Skin epidermis (tissue), 12 donors: ENCODE measurements around the gene PSMA2.
"Not testable (repeated sequence)": the region's sequence is repeated elsewhere in the genome, so short reads cannot be mapped to it uniquely, and the experiment has no call there.

ENCODE experiments used
- H3K27ac ChIP-seq, 21 experiments: fragments of 200-600 bp; sonication (generic) in 11 of 21; one replicate each; pipeline ENCODE4 v1.5.0; 2020; ENCODE audit warnings: mild to moderate bottlenecking in 3 of 21, inconsistent platforms in 2 of 21, moderate library complexity in 2 of 21
- H3K4me3 ChIP-seq, 7 experiments: fragments of 200-600 bp; sonication (generic) in 2 of 7; one replicate each; pipeline ENCODE4 v1.5.0; 2020; ENCODE audit warnings: inconsistent platforms in 2 of 7, mild to moderate bottlenecking in 2 of 7, moderate library complexity in 1 of 7

The PSMA2 gene

GRCh38 chr7:42913591-42913990 lies 18.4 kb downstream of the PSMA2 start:
- H3K4me3 ChIP-seq: no peak overlapping the region
- H3K27ac ChIP-seq: no peak overlapping the region

- Histone ChIP-seq H3K4me3 (peak within 1 kb of the TSS; percentile 60 to 95 (median 91)), H3K27ac (peak within 1 kb of the TSS; percentile 64 to 93 (median 87))
Measured at GRCh38 chr7:42911454-42912447, 20.2 kb downstream of the PSMA2 start, which contains the start of gene C7orf25. TSS of gene C7orf25 (minus strand) at chr7:42912070. CDS start at chr7:42910900, 1,170 bp downstream.

DNA sequence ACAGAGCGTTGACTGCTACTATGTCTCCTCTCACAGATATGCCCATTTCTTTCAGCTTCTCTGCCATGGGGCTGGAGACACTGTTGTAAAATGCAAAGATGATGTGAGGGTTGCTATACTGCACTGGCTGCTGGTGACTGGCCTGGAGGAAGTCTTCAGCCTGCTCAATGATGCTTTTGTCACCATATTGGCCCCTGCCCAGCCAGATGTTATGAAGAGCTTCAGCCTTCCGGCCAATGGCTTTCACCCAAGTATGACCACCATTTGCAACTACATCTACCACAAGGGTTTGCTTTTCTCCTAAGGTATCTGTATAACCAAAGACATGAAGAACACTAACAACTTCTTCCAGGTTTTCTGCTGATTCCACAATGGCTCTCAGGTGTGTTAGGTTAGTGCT lies 21.7 kb downstream of the PSMA2 start:
- no peak overlapping the region for H3K27ac ChIP-seq
- no peak overlapping the region for H3K4me3 ChIP-seq

- Histone ChIP-seq H3K27ac (no peak overlapping the region), H3K4me3 (no peak overlapping the region)
Measured at GRCh38 chr7:42907316-42907715, 24.7 kb downstream of the PSMA2 start.

- no peak overlapping the region for H3K4me3 ChIP-seq
- H3K27ac ChIP-seq: no peak overlapping the region
Measured at GRCh38 chr7:42906181-42906580, 25.8 kb downstream of the PSMA2 start.

- no peak overlapping the region for H3K27ac ChIP-seq
- H3K4me3 ChIP-seq: no peak overlapping the region
Measured at GRCh38 chr7:42902331-42902730, 29.6 kb downstream of the PSMA2 start.

GRCh38 chr7:42900842-42901241 lies 31.1 kb downstream of the PSMA2 start:
- Histone ChIP-seq H3K4me3 (no peak overlapping the region), H3K27ac (no peak overlapping the region)

GRCh38 chr7:42893346-42894240 lies 38.4 kb downstream of the PSMA2 start:
- no peak overlapping the region for H3K27ac ChIP-seq

GRCh38 chr7:42886893-42887505 lies 45.0 kb downstream of the PSMA2 start:
- Histone ChIP-seq H3K27ac (no peak overlapping the region), H3K4me3 (no peak overlapping the region)

More at GRCh38 chr7:42893346-42894240, 38.4 kb downstream of the PSMA2 start:
- H3K4me3 ChIP-seq: no peak overlapping the region

GRCh38 chr7:42886129-42886528 lies 45.8 kb downstream of the PSMA2 start:
- no peak overlapping the region for H3K4me3 ChIP-seq
- H3K27ac ChIP-seq: no peak overlapping the region

GRCh38 chr7:42885183-42885582 lies 46.8 kb downstream of the PSMA2 start:
- not testable (repeated sequence) for H3K27ac ChIP-seq, H3K4me3 ChIP-seq

DNA sequence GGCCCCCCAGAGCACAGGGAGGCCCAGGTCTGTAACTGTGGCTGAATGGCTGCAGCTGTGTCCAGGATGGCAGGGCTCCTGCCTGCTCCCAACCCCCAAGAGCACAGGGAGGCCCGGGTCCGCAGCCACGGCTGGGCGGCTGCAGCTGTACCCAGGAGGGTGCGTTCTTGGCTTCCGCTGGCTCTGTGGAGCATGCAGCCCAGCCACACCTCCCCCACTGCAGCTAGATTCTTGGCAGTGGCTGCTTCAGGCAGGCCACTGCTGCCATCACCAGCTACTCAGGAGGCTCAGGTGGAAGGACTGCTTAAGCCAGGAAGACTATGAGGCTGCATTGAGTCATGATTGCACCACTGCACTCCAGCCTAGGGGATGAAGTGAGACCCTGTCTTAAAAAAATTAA lies 48.0 kb downstream of the PSMA2 start:
- Histone ChIP-seq H3K4me3 (no peak overlapping the region), H3K27ac (no peak overlapping the region)

DNA sequence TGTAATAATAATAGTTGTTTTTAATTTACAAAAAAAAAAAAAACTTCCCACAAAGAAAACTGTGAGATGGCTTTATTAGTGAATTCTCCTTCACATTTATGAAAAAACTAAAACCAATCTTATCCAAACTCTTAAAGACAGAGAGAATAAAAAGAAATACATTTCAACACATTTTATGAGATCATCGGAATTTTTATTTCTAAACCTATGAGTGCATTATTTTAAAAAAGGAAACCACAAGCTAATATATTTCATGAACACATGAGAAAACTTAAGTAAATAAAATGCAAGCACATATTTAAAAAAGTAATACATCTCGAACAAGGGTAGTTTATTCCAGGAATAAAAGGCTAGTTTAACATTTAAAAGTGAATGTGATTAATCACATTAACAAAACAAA lies 51.6 kb downstream of the PSMA2 start:
- H3K4me3 ChIP-seq: no peak overlapping the region
- H3K27ac ChIP-seq: no peak overlapping the region

DNA sequence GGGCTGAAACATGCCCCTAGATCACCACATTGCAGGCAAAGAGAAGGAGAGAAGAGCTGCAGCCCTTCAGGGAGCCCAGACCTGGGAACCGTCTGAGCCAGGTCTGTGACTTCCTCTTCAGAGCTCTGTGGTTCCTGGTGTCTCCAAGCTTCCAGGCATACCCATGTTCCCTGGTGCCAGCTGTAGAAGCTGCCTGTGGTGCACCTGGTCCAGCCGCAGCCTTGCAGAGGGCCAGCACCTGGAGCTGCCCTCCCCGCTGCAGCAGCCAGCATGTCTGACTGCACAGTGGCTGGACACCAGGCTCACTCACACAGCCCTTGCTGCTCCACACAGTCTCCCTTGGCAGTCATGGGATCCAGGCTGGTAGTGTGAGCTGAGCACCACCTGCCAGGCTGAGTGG lies 53.7 kb downstream of the PSMA2 start:
- no peak overlapping the region for H3K27ac ChIP-seq
- H3K4me3 ChIP-seq: no peak overlapping the region

- H3K27ac ChIP-seq: no peak overlapping the region
- no peak overlapping the region for H3K4me3 ChIP-seq
Measured at GRCh38 chr7:42877862-42878261, 54.1 kb downstream of the PSMA2 start.

GRCh38 chr7:42876182-42877068 lies 55.5 kb downstream of the PSMA2 start:
- Histone ChIP-seq H3K4me3 (no peak overlapping the region), H3K27ac (no peak overlapping the region)

DNA sequence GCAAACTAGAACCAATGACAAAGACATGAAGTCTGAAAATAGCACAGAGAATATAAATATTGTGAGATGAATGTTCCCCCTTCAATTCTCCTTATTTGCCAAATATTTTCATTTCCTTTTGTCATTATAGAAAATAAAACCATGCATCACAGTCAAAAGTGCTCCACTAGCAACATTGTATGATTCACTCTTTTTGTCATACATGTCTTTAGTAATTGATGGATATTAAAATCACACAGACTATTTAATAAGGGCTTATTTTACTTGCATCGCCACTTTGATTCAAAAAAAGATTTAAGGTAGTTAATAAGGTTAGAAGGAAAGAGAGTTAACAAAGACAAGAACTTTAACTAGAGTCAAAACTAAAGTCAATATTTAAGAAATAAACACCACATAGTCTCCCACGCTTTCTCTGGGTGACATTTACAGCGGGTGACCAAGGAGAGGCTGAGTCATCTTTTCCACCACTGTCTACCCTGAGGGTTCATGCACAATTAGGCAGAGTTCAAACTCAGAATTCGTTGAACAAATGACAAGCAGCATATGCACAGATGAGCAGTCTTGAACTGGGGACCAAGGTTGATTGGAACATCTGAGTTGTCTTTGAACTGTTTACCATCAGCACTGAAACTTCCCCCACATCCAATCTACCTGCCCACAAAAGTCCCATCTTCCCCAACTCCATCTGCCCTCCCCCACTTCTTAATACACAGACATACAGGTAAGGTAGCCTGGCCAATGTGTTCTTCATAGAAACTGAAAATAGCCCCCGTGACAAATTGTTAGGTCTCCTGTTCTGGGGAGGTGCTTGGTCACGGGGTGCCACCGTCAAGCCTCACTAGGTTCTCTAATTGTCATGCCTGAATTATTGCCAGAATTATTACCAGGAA lies 62.6 kb downstream of the PSMA2 start:
- H3K27ac ChIP-seq: no peak overlapping the region

GRCh38 chr7:42868480-42868879 lies 63.5 kb downstream of the PSMA2 start:
- Histone ChIP-seq H3K27ac (no peak overlapping the region), H3K4me3 (no peak overlapping the region)

More for the DNA sequence above, 62.6 kb downstream of the PSMA2 start:
- H3K4me3 ChIP-seq: no peak overlapping the region
